ENCODE data around the gene IL10.

IL10 gene

DNA sequence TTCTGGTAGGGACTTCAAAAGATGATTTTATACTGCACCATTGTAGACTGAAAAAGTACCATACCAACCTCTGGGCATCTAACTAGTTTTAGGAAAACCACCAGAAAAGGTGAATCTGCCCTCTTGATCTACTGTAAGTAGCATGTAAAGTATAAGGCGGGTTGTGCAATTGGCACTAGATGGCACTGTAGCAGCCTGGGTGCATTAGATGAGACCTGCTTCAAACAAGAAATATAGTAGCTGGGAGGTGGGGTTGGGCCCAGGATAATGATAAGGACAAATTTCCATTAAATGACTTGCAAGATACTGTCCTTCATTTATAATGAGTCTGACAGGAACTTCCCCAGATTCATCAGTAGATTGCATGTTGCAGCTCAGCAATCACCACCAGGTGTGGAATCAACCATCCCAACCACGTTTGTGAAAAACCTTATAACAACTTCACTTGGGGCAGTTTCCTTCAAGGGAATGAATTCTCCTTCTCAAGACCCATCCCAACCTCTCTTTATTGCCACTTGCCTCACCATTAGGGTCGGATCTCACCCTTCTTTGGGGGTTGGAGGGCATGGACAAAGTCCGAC is 37.3 kb upstream of the IL10 start:
- Histone ChIP-seq H3K36me3 (no peaks in the 10 kb centered on the region), H3K9me3 (no peaks in the 10 kb centered on the region), H3K4me1 (peaks cover 17% of the 10 kb centered on the region), H3K27me3 (no peaks in the 10 kb centered on the region), H3K4me3 (ENCODE audit: low read depth, low read length) (no peak overlapping the region)
- TF ChIP-seq, protein P1, sequence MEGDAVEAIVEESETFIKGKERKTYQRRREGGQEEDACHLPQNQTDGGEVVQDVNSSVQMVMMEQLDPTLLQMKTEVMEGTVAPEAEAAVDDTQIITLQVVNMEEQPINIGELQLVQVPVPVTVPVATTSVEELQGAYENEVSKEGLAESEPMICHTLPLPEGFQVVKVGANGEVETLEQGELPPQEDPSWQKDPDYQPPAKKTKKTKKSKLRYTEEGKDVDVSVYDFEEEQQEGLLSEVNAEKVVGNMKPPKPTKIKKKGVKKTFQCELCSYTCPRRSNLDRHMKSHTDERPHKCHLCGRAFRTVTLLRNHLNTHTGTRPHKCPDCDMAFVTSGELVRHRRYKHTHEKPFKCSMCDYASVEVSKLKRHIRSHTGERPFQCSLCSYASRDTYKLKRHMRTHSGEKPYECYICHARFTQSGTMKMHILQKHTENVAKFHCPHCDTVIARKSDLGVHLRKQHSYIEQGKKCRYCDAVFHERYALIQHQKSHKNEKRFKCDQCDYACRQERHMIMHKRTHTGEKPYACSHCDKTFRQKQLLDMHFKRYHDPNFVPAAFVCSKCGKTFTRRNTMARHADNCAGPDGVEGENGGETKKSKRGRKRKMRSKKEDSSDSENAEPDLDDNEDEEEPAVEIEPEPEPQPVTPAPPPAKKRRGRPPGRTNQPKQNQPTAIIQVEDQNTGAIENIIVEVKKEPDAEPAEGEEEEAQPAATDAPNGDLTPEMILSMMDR (IDR thresholded peaks at IDR 0.05; ENCODE audit: low read depth, low read length), result peak; percentile 69
- peak; percentile 34 for DNase-seq

DNA sequence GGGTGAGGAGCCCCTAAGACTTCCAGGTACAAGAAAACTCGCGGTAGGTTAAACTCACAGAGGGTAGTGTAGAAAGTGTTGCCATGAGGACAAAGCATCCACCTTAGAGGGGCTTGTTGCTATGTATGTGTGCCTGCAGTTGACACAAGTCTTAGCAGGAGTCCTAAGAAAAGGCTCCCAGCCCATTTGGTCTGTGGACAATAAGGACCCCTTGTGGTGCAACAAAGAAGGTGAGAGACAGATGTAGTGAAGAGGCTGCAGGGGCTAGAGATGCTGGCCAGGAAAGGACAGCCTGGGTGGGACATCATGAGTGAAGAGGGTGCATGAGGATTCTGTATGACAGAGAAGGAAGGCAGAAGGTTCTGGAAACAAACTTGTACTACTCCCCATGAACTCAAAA is 36.3 kb upstream of the IL10 start:
- no peaks in the 10 kb centered on the region for H3K27me3 ChIP-seq
- DNase-seq, result peak; percentile 33
- H3K4me1 ChIP-seq, result peaks cover 21% of the 10 kb centered on the region
- H3K36me3 ChIP-seq, result no peaks in the 10 kb centered on the region
- no peak overlapping the region for H3K4me3 ChIP-seq (ENCODE audit: low read depth, low read length)
- TF ChIP-seq, protein P1 (IDR thresholded peaks at IDR 0.05; ENCODE audit: low read depth, low read length), result peak; percentile 67
- H3K9me3 ChIP-seq, result no peaks in the 10 kb centered on the region

DNA sequence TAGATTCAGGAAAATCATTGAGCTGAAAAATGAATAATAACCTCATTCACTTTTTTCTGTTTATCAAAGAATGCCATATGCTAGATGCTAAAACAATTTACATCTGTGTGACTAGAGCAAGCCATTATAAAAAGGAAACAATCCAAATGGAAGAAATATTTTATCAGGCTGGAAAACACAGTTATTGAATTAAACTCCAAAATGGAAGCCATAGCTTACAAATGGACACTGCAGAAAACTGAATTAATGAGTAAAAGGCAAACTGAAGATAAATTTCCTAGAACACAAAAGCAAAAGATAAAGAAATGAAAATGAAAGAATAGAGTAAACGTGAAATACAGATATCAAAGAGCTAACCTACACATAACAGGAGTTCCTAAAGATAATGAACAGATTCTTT is 33.1 kb upstream of the IL10 start:
- H3K4me3 ChIP-seq (ENCODE audit: low read depth, low read length), result no peak overlapping the region
- no peak for DNase-seq
- no peaks in the 10 kb centered on the region for H3K27me3 ChIP-seq
- H3K4me1 ChIP-seq, result peaks cover 32% of the 10 kb centered on the region
- no peaks in the 10 kb centered on the region for H3K9me3 ChIP-seq
- no peaks in the 10 kb centered on the region for H3K36me3 ChIP-seq
- TF ChIP-seq, protein P1 (IDR thresholded peaks at IDR 0.05; ENCODE audit: low read depth, low read length), result no peak

DNA sequence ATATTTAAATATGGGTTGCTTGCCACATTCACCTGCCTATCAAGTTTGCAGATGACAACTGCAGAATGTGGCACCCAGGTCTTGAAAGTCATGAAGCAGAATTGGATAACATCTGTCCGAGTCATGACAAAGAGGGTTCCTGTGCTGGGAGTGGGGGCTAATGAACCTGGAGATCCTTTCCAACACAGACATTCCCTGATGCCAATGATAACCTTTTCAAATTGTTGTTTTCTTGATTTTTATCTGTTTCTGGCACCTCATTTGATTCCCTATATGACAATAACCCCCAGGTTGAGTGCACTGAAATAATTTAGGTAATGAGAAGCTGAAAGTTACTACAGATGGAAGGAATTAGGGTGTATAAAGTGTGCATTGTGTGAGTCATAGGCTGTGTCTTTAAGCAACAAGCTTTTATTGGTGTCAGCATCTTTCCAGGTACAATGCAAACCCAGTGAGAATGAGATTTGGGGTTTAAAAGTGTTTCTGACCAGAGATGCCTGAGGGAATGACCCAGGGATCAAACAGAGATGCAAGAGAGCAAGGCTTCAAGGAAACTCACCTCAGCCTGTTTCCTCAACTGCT is 32.0 kb upstream of the IL10 start:
- no peak for DNase-seq
- Histone ChIP-seq H3K36me3 (no peaks in the 10 kb centered on the region), H3K9me3 (no peaks in the 10 kb centered on the region), H3K4me1 (peaks cover 32% of the 10 kb centered on the region), H3K27me3 (no peaks in the 10 kb centered on the region), H3K4me3 (ENCODE audit: low read depth, low read length) (no peak overlapping the region)
- TF ChIP-seq, protein P1 (IDR thresholded peaks at IDR 0.05; ENCODE audit: low read depth, low read length), result no peak

DNA sequence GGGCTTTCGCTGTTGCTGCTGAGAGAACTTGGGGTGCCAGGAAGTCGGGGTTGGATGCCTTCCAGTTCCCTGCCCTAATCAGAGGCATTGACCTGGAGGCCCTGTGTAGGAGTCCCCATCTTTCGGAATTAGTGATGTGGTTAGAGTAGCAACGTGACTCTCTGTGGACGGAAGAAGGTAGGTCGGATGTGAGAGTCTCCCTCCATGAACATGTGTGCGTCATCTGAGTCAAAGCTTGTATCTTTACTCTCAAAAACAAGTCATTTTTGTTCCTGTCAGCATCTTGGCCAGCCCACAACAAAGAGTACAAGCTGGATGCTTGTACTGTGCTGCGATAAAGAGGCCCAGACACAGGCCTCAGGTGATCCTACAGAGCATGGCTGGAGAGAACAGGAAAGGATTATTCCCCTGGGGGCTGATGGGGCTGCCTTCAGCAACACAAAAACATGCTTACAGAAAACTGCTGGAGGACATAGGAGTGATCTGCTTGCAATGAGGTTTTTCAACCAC is 31.0 kb upstream of the IL10 start:
- Histone ChIP-seq H3K4me3 (ENCODE audit: low read depth, low read length) (no peak overlapping the region), H3K9me3 (no peaks in the 10 kb centered on the region), H3K4me1 (peaks cover 32% of the 10 kb centered on the region), H3K36me3 (no peaks in the 10 kb centered on the region), H3K27me3 (no peaks in the 10 kb centered on the region)
- DNase-seq, result peak; percentile 69
- TF ChIP-seq, protein P1 (IDR thresholded peaks at IDR 0.05; ENCODE audit: low read depth, low read length), result no peak

DNA sequence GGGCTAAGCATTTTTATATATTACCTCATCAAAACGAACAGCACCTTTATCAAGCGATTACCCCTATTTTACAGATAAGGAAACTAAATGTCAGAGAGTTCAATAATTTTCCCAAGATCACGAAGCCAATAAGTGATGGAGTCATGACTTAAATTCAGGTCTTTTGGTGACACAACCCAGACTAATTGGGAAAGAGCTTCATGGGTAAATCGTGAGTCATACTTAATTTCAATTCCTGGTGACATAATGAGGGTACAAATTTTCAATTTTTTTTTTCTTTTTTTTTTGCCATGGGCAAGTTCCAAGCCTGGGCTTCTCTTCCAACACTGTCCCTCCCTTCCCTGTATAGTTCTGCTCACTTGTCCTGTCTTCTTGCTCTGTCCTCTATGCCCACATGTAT is 30.1 kb upstream of the IL10 start:
- Histone ChIP-seq H3K4me3 (ENCODE audit: low read depth, low read length) (no peak overlapping the region), H3K36me3 (no peaks in the 10 kb centered on the region), H3K4me1 (peaks cover 32% of the 10 kb centered on the region), H3K27me3 (no peaks in the 10 kb centered on the region), H3K9me3 (no peaks in the 10 kb centered on the region)
- DNase-seq, result no peak
- TF ChIP-seq, protein P1 (IDR thresholded peaks at IDR 0.05; ENCODE audit: low read depth, low read length), result no peak

Data from BE2C (cell line).